ENCODE data around the gene DENND1B. TPM values are rescaled to one million over a fixed set of nuclear protein-coding genes. Genes with fewer than 3 reads are reported as not detected.

DENND1B gene
- total and polyA plus RNA-seq, 12 donors: 1.7 to 14.3 (median 6.5) TPM

- TF ChIP-seq POLR2A (IDR thresholded peaks at IDR 0.05) (no peak), CTCF (IDR thresholded peaks at IDR 0.05) (no peak)
- no peak for DNase-seq
- Histone ChIP-seq H3K27me3 (no peaks in the 10 kb centered on the region), H3K4me3 (no peak overlapping the region), H3K27ac (no peak overlapping the region), H3K36me3 (replicated peaks in 1 of 2) (no peaks in the 10 kb centered on the region), H3K4me1 (replicated peaks in 1 of 2) (no peaks in the 10 kb centered on the region), H3K9me3 (replicated peaks in 1 of 3) (peaks cover 0 to 3% (median 0%) of the 10 kb centered on the region in 3 donors)
- intact Hi-C loops (cut with DNase I): no loop called here
- 71 to 91% (median 87%) methylated on average over 1 to 6 of the region's 6 CpGs for WGBS, 4 donors
Measured at GRCh38 chr1:197800379-197801110, 25.3 kb upstream of the DENND1B start.

- Histone ChIP-seq H3K9me3 (replicated peaks in 1 of 3) (peaks cover 0 to 3% (median 0%) of the 10 kb centered on the region in 3 donors), H3K4me1 (replicated peaks in 1 of 2) (no peaks in the 10 kb centered on the region), H3K27ac (no peak overlapping the region), H3K4me3 (no peak overlapping the region), H3K36me3 (replicated peaks in 1 of 2) (no peaks in the 10 kb centered on the region), H3K27me3 (no peaks in the 10 kb centered on the region)
- intact Hi-C loops (cut with DNase I): no loop called here
- TF ChIP-seq CTCF (IDR thresholded peaks at IDR 0.05) (no peak), POLR2A (IDR thresholded peaks at IDR 0.05) (no peak)
- no peak for DNase-seq
Measured at GRCh38 chr1:197799271-197799670, 24.0 kb upstream of the DENND1B start.

DNA sequence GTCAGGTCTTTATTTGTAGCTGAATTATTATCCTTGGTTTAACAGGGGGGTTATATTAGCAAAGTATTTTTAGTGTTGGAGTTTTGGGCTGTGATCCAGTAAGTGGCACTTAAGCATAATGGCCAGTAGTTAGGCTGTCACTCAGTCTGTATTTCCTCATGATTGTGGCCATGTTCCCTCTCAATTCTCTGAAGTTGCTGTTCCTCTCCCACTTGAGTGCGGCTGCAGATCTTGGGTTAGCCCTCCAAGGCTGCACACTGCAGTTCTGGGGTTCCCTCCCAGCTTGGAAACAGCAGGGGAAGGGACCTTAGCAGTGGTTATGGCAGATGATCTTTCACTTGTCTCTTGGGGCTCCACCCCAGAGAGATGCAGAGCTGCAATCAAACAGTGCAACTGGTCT is 23.2 kb upstream of the DENND1B start:
- Histone ChIP-seq H3K4me3 (no peak overlapping the region), H3K27ac (no peak overlapping the region), H3K4me1 (replicated peaks in 1 of 2) (no peaks in the 10 kb centered on the region), H3K36me3 (replicated peaks in 1 of 2) (no peaks in the 10 kb centered on the region), H3K27me3 (no peaks in the 10 kb centered on the region), H3K9me3 (replicated peaks in 1 of 3) (peaks cover 0 to 3% (median 0%) of the 10 kb centered on the region in 3 donors)
- no peak for TF ChIP-seq POLR2A (IDR thresholded peaks at IDR 0.05)
- no peak for TF ChIP-seq CTCF (IDR thresholded peaks at IDR 0.05)
- 40 to 90% (median 83%) methylated on average over 1 of the region's 1 CpG; no CpG with 5 or more reads in 1 of the 4 donors for WGBS, 4 donors
- DNase-seq: no peak
- intact Hi-C loops (cut with DNase I): no loop called here

GRCh38 chr1:197797010-197797409 is 21.7 kb upstream of the DENND1B start:
- Histone ChIP-seq H3K27ac (no peak overlapping the region), H3K9me3 (replicated peaks in 1 of 3) (peaks cover 0 to 3% (median 0%) of the 10 kb centered on the region in 3 donors), H3K4me1 (replicated peaks in 1 of 2) (no peaks in the 10 kb centered on the region), H3K4me3 (no peak overlapping the region), H3K36me3 (replicated peaks in 1 of 2) (no peaks in the 10 kb centered on the region), H3K27me3 (no peaks in the 10 kb centered on the region)
- no peak for TF ChIP-seq POLR2A (IDR thresholded peaks at IDR 0.05)
- TF ChIP-seq CTCF (IDR thresholded peaks at IDR 0.05): no peak
- intact Hi-C loops (cut with DNase I): no loop called here
- no peak for DNase-seq
